GM10266 (cell line): ENCODE results near the gene LRRK1.

Experiments
- DNase-seq: peaks from one replicate; pipeline ENCODE4 v3.0.0; 2012; ENCODE audit errors: extremely low spot score
- TF ChIP-seq, protein P1 (sequence below): IDR thresholded peaks from 2 replicates; pipeline ENCODE4 v1.5.1; 2012; ENCODE audit warnings: mild to moderate bottlenecking, low read depth; ENCODE audit not compliant: control insufficient read depth, insufficient read depth; ENCODE audit errors: missing control alignments

The LRRK1 gene

DNA sequence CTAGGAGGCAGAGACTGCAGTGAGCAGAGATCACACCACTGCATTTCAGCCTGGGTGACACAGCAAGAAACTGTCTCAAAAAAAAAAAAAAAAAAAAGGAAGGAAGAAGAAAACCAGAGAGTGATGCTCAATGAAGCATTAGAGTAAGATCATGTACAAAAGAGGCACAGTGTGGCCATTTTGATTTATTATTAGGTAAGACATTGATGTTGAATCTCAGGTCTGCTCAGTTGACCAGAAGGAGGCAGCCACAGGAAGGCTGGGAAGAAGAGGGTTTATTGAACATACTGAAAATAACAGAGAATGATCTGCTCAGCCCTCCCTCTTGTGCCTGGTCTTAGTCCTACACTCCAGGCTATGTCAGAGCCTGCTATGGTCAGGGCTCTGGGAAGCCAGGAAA is 15.6 kb downstream of the LRRK1 start:
- TF ChIP-seq, protein P1, sequence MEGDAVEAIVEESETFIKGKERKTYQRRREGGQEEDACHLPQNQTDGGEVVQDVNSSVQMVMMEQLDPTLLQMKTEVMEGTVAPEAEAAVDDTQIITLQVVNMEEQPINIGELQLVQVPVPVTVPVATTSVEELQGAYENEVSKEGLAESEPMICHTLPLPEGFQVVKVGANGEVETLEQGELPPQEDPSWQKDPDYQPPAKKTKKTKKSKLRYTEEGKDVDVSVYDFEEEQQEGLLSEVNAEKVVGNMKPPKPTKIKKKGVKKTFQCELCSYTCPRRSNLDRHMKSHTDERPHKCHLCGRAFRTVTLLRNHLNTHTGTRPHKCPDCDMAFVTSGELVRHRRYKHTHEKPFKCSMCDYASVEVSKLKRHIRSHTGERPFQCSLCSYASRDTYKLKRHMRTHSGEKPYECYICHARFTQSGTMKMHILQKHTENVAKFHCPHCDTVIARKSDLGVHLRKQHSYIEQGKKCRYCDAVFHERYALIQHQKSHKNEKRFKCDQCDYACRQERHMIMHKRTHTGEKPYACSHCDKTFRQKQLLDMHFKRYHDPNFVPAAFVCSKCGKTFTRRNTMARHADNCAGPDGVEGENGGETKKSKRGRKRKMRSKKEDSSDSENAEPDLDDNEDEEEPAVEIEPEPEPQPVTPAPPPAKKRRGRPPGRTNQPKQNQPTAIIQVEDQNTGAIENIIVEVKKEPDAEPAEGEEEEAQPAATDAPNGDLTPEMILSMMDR: peak; percentile 16
- no peak for DNase-seq

DNA sequence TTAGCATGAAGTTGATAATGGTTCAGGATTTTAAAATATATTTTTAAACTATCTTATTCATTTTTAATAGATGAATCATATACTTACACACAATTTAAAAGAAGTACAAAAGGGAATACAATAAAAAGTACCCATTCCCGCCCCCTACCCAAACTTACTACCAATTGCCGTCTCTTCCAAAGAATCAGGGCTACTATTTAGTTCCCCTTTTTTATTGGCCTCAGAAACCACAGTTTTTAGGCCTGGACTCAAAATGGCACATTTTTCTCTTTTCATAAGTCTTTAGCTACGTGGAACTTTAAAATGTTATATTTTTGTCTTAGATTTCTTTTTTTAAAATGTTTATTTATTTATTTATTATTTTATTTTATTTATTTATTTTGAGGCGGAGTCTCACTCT is 18.0 kb downstream of the LRRK1 start:
- TF ChIP-seq, protein P1: no peak
- DNase-seq: no peak

DNA sequence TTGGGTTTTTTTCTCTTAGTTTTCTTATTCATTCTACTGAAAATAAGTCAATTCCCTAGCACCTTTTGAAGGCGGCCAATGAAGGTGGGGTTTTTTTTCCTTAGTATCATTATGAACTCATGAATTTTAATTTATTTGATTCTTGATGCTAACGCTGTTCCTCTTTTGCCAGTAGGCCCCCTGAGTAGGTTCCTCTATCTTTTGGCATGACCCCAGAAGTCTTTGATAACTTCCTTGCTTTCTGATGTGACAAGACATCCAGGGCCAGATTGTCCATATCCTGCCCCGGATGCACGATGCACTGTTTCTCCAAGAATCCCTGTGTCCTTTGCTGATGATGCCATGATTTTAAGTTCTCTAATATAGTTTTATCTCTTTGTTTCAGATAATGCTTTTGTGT is 20.6 kb downstream of the LRRK1 start:
- DNase-seq: no peak
- TF ChIP-seq, protein P1: no peak

DNA sequence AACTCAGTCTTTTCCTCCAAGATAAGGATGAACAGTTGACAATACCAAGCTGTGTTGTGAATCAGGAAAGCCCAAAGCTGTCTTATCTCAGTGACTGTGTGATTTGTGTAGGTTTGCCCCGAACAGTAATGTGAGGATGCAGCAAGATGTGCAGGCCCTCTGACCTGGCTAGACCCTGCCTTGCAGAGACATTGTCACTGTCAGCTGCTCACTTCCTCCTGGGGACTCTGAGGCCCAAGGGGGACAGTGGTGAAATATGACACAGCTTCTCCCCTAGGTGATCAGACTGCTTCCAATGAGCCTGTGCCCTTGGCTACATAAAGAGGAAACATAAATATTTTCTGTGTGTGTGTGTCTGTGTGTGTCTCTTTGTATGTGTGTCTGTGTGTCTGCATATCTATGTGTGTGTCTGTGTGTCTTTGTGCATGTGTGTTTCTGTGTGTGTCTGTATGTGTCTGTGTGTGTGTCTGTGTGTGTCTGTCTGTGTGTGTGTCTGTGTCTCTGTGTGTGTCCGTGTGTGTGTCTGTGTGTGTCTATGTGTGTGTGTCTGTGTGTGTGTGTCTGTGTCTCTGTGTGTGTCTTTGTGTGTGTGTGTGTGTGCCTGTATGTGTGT is 21.7 kb downstream of the LRRK1 start:
- DNase-seq: peak; percentile 59

DNA sequence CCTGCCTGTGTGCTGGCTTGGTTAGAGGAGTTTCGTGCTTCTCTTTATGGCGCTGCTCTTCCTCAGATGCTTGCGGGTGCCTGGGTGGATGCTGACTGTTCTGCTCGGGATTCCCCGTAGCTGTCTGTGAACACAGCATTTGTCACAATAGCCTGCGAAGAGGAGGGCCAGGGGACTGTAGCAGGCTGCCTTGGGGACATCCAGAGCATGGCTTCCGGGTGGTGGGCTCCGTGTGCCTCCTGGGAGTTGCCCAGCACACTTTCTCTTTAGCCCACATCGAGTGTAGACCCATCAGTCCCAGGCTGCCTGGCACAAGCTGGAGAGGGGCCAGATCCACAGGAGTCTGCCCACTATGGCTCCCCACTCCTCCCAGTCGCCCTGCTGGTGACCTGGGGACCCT is 22.4 kb downstream of the LRRK1 start:
- TF ChIP-seq, protein P1: no peak
- peak; percentile 55 for DNase-seq

More for the DNA sequence above, 21.7 kb downstream of the LRRK1 start:
- TF ChIP-seq, protein P1: no peak

DNA sequence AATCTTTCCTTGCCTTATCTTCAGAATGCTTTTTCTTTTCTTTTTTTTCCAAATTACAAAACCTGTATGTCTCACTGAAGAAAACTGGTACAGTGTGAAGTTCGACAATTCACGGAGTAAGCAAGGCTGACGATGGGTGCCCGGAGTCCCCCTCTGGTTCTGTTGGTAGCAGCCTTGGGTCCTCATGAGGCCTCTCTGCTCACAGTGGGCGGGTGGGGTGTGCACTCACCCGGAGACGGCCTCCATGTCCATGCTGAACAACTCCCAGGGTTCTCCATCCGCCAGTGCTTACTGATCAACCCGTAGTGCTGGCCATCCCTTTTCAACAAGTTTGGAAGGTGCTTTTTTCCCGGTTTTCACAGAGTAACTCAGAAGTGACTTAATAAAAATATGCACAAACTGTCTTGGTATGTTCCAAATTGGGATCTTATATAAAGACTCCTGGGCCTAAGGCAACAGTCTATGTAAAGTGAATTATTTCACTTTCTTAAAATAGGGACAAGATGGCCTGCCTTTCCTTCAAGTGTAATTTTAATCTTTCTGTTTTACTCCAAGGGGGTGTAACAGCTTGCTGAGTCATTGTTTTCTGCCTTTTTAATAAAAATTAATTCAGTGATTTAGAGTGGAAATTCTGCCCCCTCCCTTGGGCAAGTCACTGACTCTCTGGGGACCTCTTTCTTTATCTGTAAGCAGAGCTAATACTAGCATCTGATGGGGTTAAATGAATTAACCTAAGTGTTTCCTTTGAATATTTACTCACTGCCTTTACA is 23.7 kb downstream of the LRRK1 start:
- DNase-seq: no peak
- TF ChIP-seq, protein P1: no peak

DNA sequence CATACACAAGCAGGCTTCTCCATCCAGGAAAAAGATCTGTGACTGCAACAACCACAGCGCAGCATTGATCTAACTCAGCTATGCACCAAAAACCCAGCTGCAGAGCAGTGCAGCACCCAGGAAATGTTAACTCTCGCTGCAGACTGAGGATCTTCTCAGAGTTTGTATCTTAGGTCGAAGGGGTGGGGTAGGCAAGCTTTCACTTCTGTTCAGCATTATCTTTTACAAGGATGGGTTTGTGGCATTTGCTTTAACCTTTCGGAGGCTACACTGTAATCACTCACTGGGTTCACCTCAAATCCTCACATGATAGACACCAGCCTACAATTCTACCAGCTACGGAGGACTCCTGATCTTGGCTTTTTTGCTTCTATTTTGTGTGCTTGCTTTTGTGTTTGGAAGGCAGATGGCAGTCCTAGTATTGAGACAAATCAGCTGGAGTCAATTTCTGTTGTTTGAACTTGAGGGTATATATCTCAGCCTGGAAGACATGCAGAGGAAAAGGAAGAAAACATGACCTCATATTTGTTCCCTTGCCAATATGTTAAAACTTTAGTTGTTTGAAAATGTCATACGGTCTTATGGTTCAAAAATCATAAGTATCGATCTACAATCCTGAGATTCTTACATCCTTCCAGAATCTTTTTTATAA is 25.2 kb downstream of the LRRK1 start:
- TF ChIP-seq, protein P1: no peak
- DNase-seq: no peak
